Measurements from ENCODE around the gene EID2.

- TF ChIP-seq, protein P1, sequence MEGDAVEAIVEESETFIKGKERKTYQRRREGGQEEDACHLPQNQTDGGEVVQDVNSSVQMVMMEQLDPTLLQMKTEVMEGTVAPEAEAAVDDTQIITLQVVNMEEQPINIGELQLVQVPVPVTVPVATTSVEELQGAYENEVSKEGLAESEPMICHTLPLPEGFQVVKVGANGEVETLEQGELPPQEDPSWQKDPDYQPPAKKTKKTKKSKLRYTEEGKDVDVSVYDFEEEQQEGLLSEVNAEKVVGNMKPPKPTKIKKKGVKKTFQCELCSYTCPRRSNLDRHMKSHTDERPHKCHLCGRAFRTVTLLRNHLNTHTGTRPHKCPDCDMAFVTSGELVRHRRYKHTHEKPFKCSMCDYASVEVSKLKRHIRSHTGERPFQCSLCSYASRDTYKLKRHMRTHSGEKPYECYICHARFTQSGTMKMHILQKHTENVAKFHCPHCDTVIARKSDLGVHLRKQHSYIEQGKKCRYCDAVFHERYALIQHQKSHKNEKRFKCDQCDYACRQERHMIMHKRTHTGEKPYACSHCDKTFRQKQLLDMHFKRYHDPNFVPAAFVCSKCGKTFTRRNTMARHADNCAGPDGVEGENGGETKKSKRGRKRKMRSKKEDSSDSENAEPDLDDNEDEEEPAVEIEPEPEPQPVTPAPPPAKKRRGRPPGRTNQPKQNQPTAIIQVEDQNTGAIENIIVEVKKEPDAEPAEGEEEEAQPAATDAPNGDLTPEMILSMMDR (IDR thresholded peaks at IDR 0.05), result no peak
- no peak for TF ChIP-seq POLR2A (IDR thresholded peaks at IDR 0.05)
Measured at GRCh38 chr19:39515551-39516191, 24.3 kb downstream of the EID2 start.

All from tibial nerve (tissue), 3 donors.